Measurements from ENCODE around the gene ZNF783. TPM values are rescaled to one million over a fixed set of nuclear protein-coding genes. Genes with fewer than 3 reads are reported as not detected.
A peak's percentile ranks its signal among the peaks of the same experiment; 100 is the strongest.
"Not testable (repeated sequence)": the region's sequence is repeated elsewhere in the genome, so short reads cannot be mapped to it uniquely, and the experiment has no call there.

The ZNF783 gene
- total RNA-seq, 1 experiment from 2014 or later: 4.3 TPM

- no peak for DNase-seq (ENCODE audit: low read depth)
Measured at GRCh38 chr7:149300620-149301285, 38.8 kb downstream of the ZNF783 start.

GRCh38 chr7:149302222-149302621 lies 40.2 kb downstream of the ZNF783 start:
- no peak for DNase-seq (ENCODE audit: low read depth)

- no peak for DNase-seq (ENCODE audit: low read depth)
Measured at GRCh38 chr7:149302865-149303264, 40.9 kb downstream of the ZNF783 start.

GRCh38 chr7:149304006-149304405 lies 42.0 kb downstream of the ZNF783 start:
- no peak for DNase-seq (ENCODE audit: low read depth)

- no peak for DNase-seq (ENCODE audit: low read depth)
Measured at GRCh38 chr7:149306854-149307253, 44.9 kb downstream of the ZNF783 start.

GRCh38 chr7:149307775-149308501 lies 45.9 kb downstream of the ZNF783 start:
- DNase-seq (ENCODE audit: low read depth): no peak

- DNase-seq (ENCODE audit: low read depth): peak; percentile 76
Measured at GRCh38 chr7:149310113-149310836, 48.3 kb downstream of the ZNF783 start.

GRCh38 chr7:149310990-149311573 lies 49.1 kb downstream of the ZNF783 start:
- DNase-seq (ENCODE audit: low read depth): no peak

- no peak for DNase-seq (ENCODE audit: low read depth)
Measured at GRCh38 chr7:149313981-149314380, 52.0 kb downstream of the ZNF783 start.

- no peak for DNase-seq (ENCODE audit: low read depth)
Measured at GRCh38 chr7:149316606-149317005, 54.6 kb downstream of the ZNF783 start.

GRCh38 chr7:149317496-149317895 lies 55.5 kb downstream of the ZNF783 start:
- DNase-seq (ENCODE audit: low read depth): no peak

- no peak for DNase-seq (ENCODE audit: low read depth)
Measured at GRCh38 chr7:149317986-149318672, 56.1 kb downstream of the ZNF783 start.

- DNase-seq (ENCODE audit: low read depth): no peak
Measured at GRCh38 chr7:149319376-149319775, 57.4 kb downstream of the ZNF783 start.

- no peak for DNase-seq (ENCODE audit: low read depth)
Measured at GRCh38 chr7:149320313-149321124, 58.5 kb downstream of the ZNF783 start.

GRCh38 chr7:149321125-149321905 lies 59.3 kb downstream of the ZNF783 start:
- DNase-seq (ENCODE audit: low read depth): not testable (repeated sequence)

- no peak for DNase-seq (ENCODE audit: low read depth)
Measured at GRCh38 chr7:149321978-149322541, 60.1 kb downstream of the ZNF783 start.

- no peak for DNase-seq (ENCODE audit: low read depth)
Measured at GRCh38 chr7:149322737-149323136, 60.7 kb downstream of the ZNF783 start.

GRCh38 chr7:149325248-149325647 lies 63.3 kb downstream of the ZNF783 start:
- no peak for DNase-seq (ENCODE audit: low read depth)

GRCh38 chr7:149329265-149329664 lies 67.3 kb downstream of the ZNF783 start:
- DNase-seq (ENCODE audit: low read depth): no peak
